H1 (cell line): ENCODE results near the gene MYH11. TPM values are rescaled to one million over a fixed set of nuclear protein-coding genes. Genes with fewer than 3 reads are reported as not detected.

Experiments
- ATF2 ChIP-seq: IDR thresholded peaks from 2 replicates; pipeline ENCODE4 v1.6.1; 2012; ENCODE audit warnings: low read length, inconsistent platforms
- BACH1 ChIP-seq: IDR thresholded peaks from 2 replicates; pipeline ENCODE4 v1.6.1; 2012; ENCODE audit warnings: low read length, improper control_type of control experiment
- EP300 ChIP-seq, 2 experiments: IDR thresholded peaks; 1 replicate in 1 of 2; 2 replicates in 1 of 2; pipeline ENCODE4 v1.6.1; 2011 to 2012; ENCODE audit warnings: low read depth in 2 of 2, low read length in 2 of 2, mild to moderate bottlenecking in 2 of 2, borderline replicate concordance in 1 of 2, inconsistent platforms in 1 of 2, moderate library complexity in 1 of 2
- FOSL1 ChIP-seq: IDR thresholded peaks from 2 replicates; pipeline ENCODE4 v1.6.1; 2011; ENCODE audit warnings: mild to moderate bottlenecking, low read depth, low read length, moderate library complexity; ENCODE audit not compliant: insufficient read depth
- HDAC2 ChIP-seq, 2 experiments: fragments of 300-600 bp in 1 of 2; sonication (generic) in 1 of 2; IDR thresholded peaks; 2 replicates each; pipeline ENCODE4 v1.6.1; 2011 to 2012; ENCODE audit warnings: low read depth in 2 of 2, low read length in 2 of 2, mild to moderate bottlenecking in 2 of 2, moderate library complexity in 2 of 2, borderline replicate concordance in 1 of 2, inconsistent platforms in 1 of 2
- JUN ChIP-seq: IDR thresholded peaks from 2 replicates; pipeline ENCODE4 v1.6.1; 2011; ENCODE audit warnings: low read depth, mild to moderate bottlenecking, improper control_type of control experiment, low read length
- MAFK ChIP-seq: IDR thresholded peaks from 2 replicates; pipeline ENCODE4 v1.6.1; 2012; ENCODE audit warnings: low read depth, mild to moderate bottlenecking, improper control_type of control experiment, low read length
- NANOG ChIP-seq: IDR thresholded peaks from 2 replicates; pipeline ENCODE4 v1.6.1; 2011; ENCODE audit warnings: low read length, low read depth, mild to moderate bottlenecking, inconsistent platforms; ENCODE audit not compliant: insufficient read depth, poor library complexity, severe bottlenecking
- NRF1 ChIP-seq: IDR thresholded peaks from 2 replicates; pipeline ENCODE4 v1.6.1; 2011; ENCODE audit warnings: mild to moderate bottlenecking, low read depth, low read length, improper control_type of control experiment
- POU5F1 ChIP-seq: IDR thresholded peaks from 2 replicates; pipeline ENCODE4 v1.6.1; 2011; ENCODE audit warnings: low read depth, mild to moderate bottlenecking, low read length, moderate library complexity
- RBBP5 ChIP-seq: IDR thresholded peaks from 2 replicates; pipeline ENCODE4 v1.7.1; 2012; ENCODE audit warnings: low read depth, mild to moderate bottlenecking, inconsistent platforms, low read length, moderate library complexity, borderline replicate concordance
- RXRA ChIP-seq: IDR thresholded peaks from 2 replicates; pipeline ENCODE4 v1.6.1; 2011; ENCODE audit warnings: low read depth, mild to moderate bottlenecking, low read length, moderate library complexity; ENCODE audit not compliant: insufficient read depth
- SP1 ChIP-seq: IDR thresholded peaks from 2 replicates; pipeline ENCODE4 v1.6.1; 2011; ENCODE audit warnings: low read depth, low read length
- SRF ChIP-seq: IDR thresholded peaks from 2 replicates; pipeline ENCODE4 v1.6.1; 2011; ENCODE audit warnings: mild to moderate bottlenecking, low read depth, low read length, moderate library complexity
- TAF1 ChIP-seq: IDR thresholded peaks from 2 replicates; pipeline ENCODE4 v1.6.1; 2011; ENCODE audit warnings: mild to moderate bottlenecking, low read depth, low read length
- TBP ChIP-seq: IDR thresholded peaks from 2 replicates; pipeline ENCODE4 v1.6.1; 2011; ENCODE audit warnings: low read depth, low read length, improper control_type of control experiment
- TCF12 ChIP-seq: IDR thresholded peaks from 2 replicates; pipeline ENCODE4 v1.6.1; 2011; ENCODE audit warnings: low read depth, mild to moderate bottlenecking, low read length
- TEAD4 ChIP-seq: IDR thresholded peaks from 2 replicates; pipeline ENCODE4 v1.6.1; 2012; ENCODE audit warnings: low read depth, low read length, inconsistent platforms, mixed read lengths
- YY1 ChIP-seq: IDR thresholded peaks from 2 replicates; pipeline ENCODE4 v1.6.1; 2011; ENCODE audit warnings: low read depth, mild to moderate bottlenecking, low read length
- ZNF274 ChIP-seq: IDR thresholded peaks from 2 replicates; pipeline ENCODE4 v1.7.0; 2012; ENCODE audit warnings: low read length, borderline replicate concordance; ENCODE audit errors: extremely low read depth
- polyA plus RNA-seq, 7 experiments: library from polyadenylated mRNA; depleted of rRNA in 3 of 7; stranded (reverse) in 5 of 7; unstranded in 2 of 7; fragments of >200 nt in 5 of 7; fragments of 200-250 nt in 2 of 7; gene quantifications; 1 replicate in 5 of 7; 2 replicates in 1 of 7; 4 replicates in 1 of 7; pipeline versions ENCODE4 v1.2.1 to v1.2.3, GENCODE V29; 2011 to 2013; ENCODE audit warnings: missing spikeins in 2 of 7, mixed read lengths in 2 of 7
- total RNA-seq: library from RNA; stranded (reverse); fragmentation: NEBNext Ultra II Directional; extraction: Animal tissue kit (Norgen Biotek cat#: 25700); gene quantifications from 2 replicates; pipeline ENCODE4 v1.2.1, GENCODE V29; 2021

The MYH11 gene
- total and polyA plus RNA-seq, 2 of the 8 experiments (the other 6 are each of a cell fraction or from before 2014, with no cell fraction given) = 0.11 to 0.78 TPM

- TF ChIP-seq SRF (peak; percentile 65), TBP (no peak; the same call in 1 of the 2 replicates), TCF12 (no peak), TAF1 (peak; percentile 31; the same call in 1 of the 2 replicates), EP300 (IDR thresholded peaks at IDR 0.05; ENCODE audit: borderline replicate concordance in 1 of 2, low read depth in 2 of 2, low read length in 2 of 2) (no peak), FOSL1 (no peak), HDAC2 (IDR thresholded peaks at IDR 0.05; ENCODE audit: borderline replicate concordance in 1 of 2, low read depth in 2 of 2, low read length in 2 of 2) (no peak), RBBP5 (0 out of 2 replicates have a peak, but pooled peaks have one; percentile 34), SP1 (no peak), NRF1 (no peak), POU5F1 (no peak), TEAD4 (peak; percentile 80), ZNF274 (no peak), NANOG (no peak), JUN (no peak), BACH1 (no peak), ATF2 (no peak), MAFK (no peak), RXRA (no peak), YY1 (peak; percentile 26; the same call in 1 of the 2 replicates)
- TF ChIP-seq, all 59 proteins: peak for 14
Measured at GRCh38 chr16:15857724-15858560, 1.1 kb upstream of the MYH11 start (continued).
